Right hindlimb (tissue), 1 donor: Measurements from ENCODE around the gene ATG14.
"Not testable (repeated sequence)": the region's sequence is repeated elsewhere in the genome, so short reads cannot be mapped to it uniquely, and the experiment has no call there.

Experiments used
- DNase-seq: peaks from one replicate; pipeline ENCODE4 v3.0.0-alpha.2; 2018

The ATG14 gene

GRCh38 chr14:55433880-55434804 lies 22.5 kb upstream of the ATG14 start:
- no peak for DNase-seq

- no peak for DNase-seq
These were observed 21.0 kb upstream of the ATG14 start for GRCh38 chr14:55432628-55433027.

- DNase-seq: no peak
These were observed 18.5 kb upstream of the ATG14 start for GRCh38 chr14:55430024-55430690.

GRCh38 chr14:55427439-55427838 lies 15.8 kb upstream of the ATG14 start:
- no peak for DNase-seq

GRCh38 chr14:55426891-55427290 lies 15.3 kb upstream of the ATG14 start:
- DNase-seq: no peak

GRCh38 chr14:55425091-55425490 lies 13.5 kb upstream of the ATG14 start:
- no peak for DNase-seq

GRCh38 chr14:55423969-55424368 lies 12.3 kb upstream of the ATG14 start:
- DNase-seq: no peak

GRCh38 chr14:55422338-55422737 lies 10.7 kb upstream of the ATG14 start:
- not testable (repeated sequence) for DNase-seq

GRCh38 chr14:55419663-55420062 lies 8.0 kb upstream of the ATG14 start:
- no peak for DNase-seq

GRCh38 chr14:55418411-55418810 lies 6.8 kb upstream of the ATG14 start:
- DNase-seq: no peak

- no peak for DNase-seq
These were observed 6.3 kb upstream of the ATG14 start for GRCh38 chr14:55417955-55418354.

GRCh38 chr14:55416866-55417265 lies 5.2 kb upstream of the ATG14 start:
- no peak for DNase-seq

GRCh38 chr14:55414551-55414950 lies 2.9 kb upstream of the ATG14 start:
- DNase-seq: no peak

- DNase-seq: no peak
These were observed 1.0 kb upstream of the ATG14 start for GRCh38 chr14:55412676-55413075.

- no peak for DNase-seq
These were observed 754 bp downstream of the ATG14 start for GRCh38 chr14:55410876-55411275.

- no peak for DNase-seq
These were observed 7.3 kb downstream of the ATG14 start for GRCh38 chr14:55404173-55404854.

GRCh38 chr14:55401751-55402150 lies 9.9 kb downstream of the ATG14 start:
- no peak for DNase-seq

- DNase-seq: no peak
These were observed 11.8 kb downstream of the ATG14 start for GRCh38 chr14:55399852-55400251.

GRCh38 chr14:55399183-55399582 lies 12.4 kb downstream of the ATG14 start:
- no peak for DNase-seq

GRCh38 chr14:55398679-55399078 lies 13.0 kb downstream of the ATG14 start:
- DNase-seq: no peak

GRCh38 chr14:55389330-55389729 lies 22.3 kb downstream of the ATG14 start:
- no peak for DNase-seq

GRCh38 chr14:55388160-55388559 lies 23.5 kb downstream of the ATG14 start:
- DNase-seq: no peak

GRCh38 chr14:55387121-55387520 lies 24.5 kb downstream of the ATG14 start:
- DNase-seq: no peak
